Measurements from ENCODE around the gene LPCAT4. TPM values are rescaled to one million over a fixed set of nuclear protein-coding genes. Genes with fewer than 3 reads are reported as not detected.

The LPCAT4 gene
- total and polyA plus RNA-seq, 4 donors: 7.6 to 78.6 (median 34.8) TPM

- intact Hi-C loops (cut with DNase I): loop anchor here in 1 of 2 donors (5.0 kb wide), 2 partner anchors 60 to 80 kb away; no protein-coding TSS in a partner anchor
- Histone ChIP-seq H3K27me3 (ENCODE audit: control insufficient read depth in 1 of 2, insufficient read depth in 2 of 2, low read length in 1 of 2) (no peaks in the 10 kb centered on the region), H3K36me3 (ENCODE audit: control insufficient read depth in 1 of 2, insufficient read depth in 2 of 2, low read length in 1 of 2) (peaks cover 0 to 1% of the 10 kb centered on the region in 2 donors), H3K9me3 (ENCODE audit: control insufficient read depth, low read length) (no peaks in the 10 kb centered on the region), H3K4me1 (ENCODE audit: control insufficient read depth in 1 of 2, insufficient read depth in 2 of 2, low read length in 2 of 2) (no peaks in the 10 kb centered on the region), H3K27ac (ENCODE audit: low read depth in 1 of 2, low read length in 2 of 2) (peak overlapping the region in 1 of 2 donors; percentile 60), H3K4me3 (ENCODE audit: low read length in 2 of 2) (peak overlapping the region; percentile 71 to 84)
- 1 to 2% methylated on average over 26 of the region's 26 CpGs for WGBS, 2 donors
- DNase-seq: no peak
- ATAC-seq (ENCODE audit: low FRiP score): no peak
These were observed 29.9 kb downstream of the LPCAT4 start for GRCh38 chr15:34336991-34337556.

GRCh38 chr15:34336231-34336990, 30.6 kb downstream of the LPCAT4 start:
- ATAC-seq (ENCODE audit: low FRiP score) (no peak), DNase-seq (no peak)
- Histone ChIP-seq H3K36me3 (ENCODE audit: control insufficient read depth in 1 of 2, insufficient read depth in 2 of 2, low read length in 1 of 2) (no peaks in the 10 kb centered on the region), H3K4me3 (ENCODE audit: low read length in 2 of 2) (peak overlapping the region; percentile 71 to 84), H3K9me3 (ENCODE audit: control insufficient read depth, low read length) (no peaks in the 10 kb centered on the region), H3K27me3 (ENCODE audit: control insufficient read depth in 1 of 2, insufficient read depth in 2 of 2, low read length in 1 of 2) (no peaks in the 10 kb centered on the region), H3K27ac (ENCODE audit: low read depth in 1 of 2, low read length in 2 of 2) (peak overlapping the region in 1 of 2 donors; percentile 21), H3K4me1 (ENCODE audit: control insufficient read depth in 1 of 2, insufficient read depth in 2 of 2, low read length in 2 of 2) (no peaks in the 10 kb centered on the region)
- intact Hi-C loops (cut with DNase I): loop anchor here in 1 of 2 donors (5.0 kb wide), 2 partner anchors 59 to 79 kb away; no protein-coding TSS in a partner anchor
- WGBS, 2 donors: 81 to 85% methylated on average over 16 of the region's 16 CpGs

- Histone ChIP-seq H3K9me3 (ENCODE audit: control insufficient read depth, low read length) (no peaks in the 10 kb centered on the region), H3K27ac (ENCODE audit: low read depth in 1 of 2, low read length in 2 of 2) (peak overlapping the region in 1 of 2 donors; percentile 42), H3K27me3 (ENCODE audit: control insufficient read depth in 1 of 2, insufficient read depth in 2 of 2, low read length in 1 of 2) (no peaks in the 10 kb centered on the region), H3K4me1 (ENCODE audit: control insufficient read depth in 1 of 2, insufficient read depth in 2 of 2, low read length in 2 of 2) (no peaks in the 10 kb centered on the region), H3K4me3 (ENCODE audit: low read length in 2 of 2) (peak overlapping the region; percentile 71 to 84), H3K36me3 (ENCODE audit: control insufficient read depth in 1 of 2, insufficient read depth in 2 of 2, low read length in 1 of 2) (no peaks in the 10 kb centered on the region)
- 34 to 37% methylated on average over 3 of the region's 3 CpGs for WGBS, 2 donors
- DNase-seq (no peak), ATAC-seq (ENCODE audit: low FRiP score) (no peak)
- intact Hi-C loops (cut with DNase I): loop anchor here in 1 of 2 donors (5.0 kb wide), 2 partner anchors 58 to 78 kb away; no protein-coding TSS in a partner anchor
These were observed 31.6 kb downstream of the LPCAT4 start for GRCh38 chr15:34335176-34336032.

- 49 to 51% methylated on average over 4 of the region's 4 CpGs for WGBS, 2 donors
- DNase-seq: no peak
- H3K27me3 ChIP-seq (ENCODE audit: control insufficient read depth in 1 of 2, insufficient read depth in 2 of 2, low read length in 1 of 2): no peaks in the 10 kb centered on the region
- no peaks in the 10 kb centered on the region for H3K36me3 ChIP-seq (ENCODE audit: control insufficient read depth in 1 of 2, insufficient read depth in 2 of 2, low read length in 1 of 2)
- no peak for ATAC-seq (ENCODE audit: low FRiP score)
- no peak overlapping the region for H3K27ac ChIP-seq (ENCODE audit: low read depth in 1 of 2, low read length in 2 of 2)
- H3K4me3 ChIP-seq (ENCODE audit: low read length in 2 of 2): peak overlapping the region; percentile 63 to 71
- H3K4me1 ChIP-seq (ENCODE audit: control insufficient read depth in 1 of 2, insufficient read depth in 2 of 2, low read length in 2 of 2): no peaks in the 10 kb centered on the region
- H3K9me3 ChIP-seq (ENCODE audit: control insufficient read depth, low read length): no peaks in the 10 kb centered on the region
- intact Hi-C loops (cut with DNase I): loop anchor here in 1 of 2 donors (5.0 kb wide), 2 partner anchors 57 to 77 kb away; no protein-coding TSS in a partner anchor
These were observed 32.3 kb downstream of the LPCAT4 start for GRCh38 chr15:34334672-34335071.

GRCh38 chr15:34332553-34333120, 34.4 kb downstream of the LPCAT4 start:
- H3K27ac ChIP-seq (ENCODE audit: low read depth in 1 of 2, low read length in 2 of 2): no peak overlapping the region
- no peak for ATAC-seq (ENCODE audit: low FRiP score)
- no peaks in the 10 kb centered on the region for H3K36me3 ChIP-seq (ENCODE audit: control insufficient read depth in 1 of 2, insufficient read depth in 2 of 2, low read length in 1 of 2)
- no peaks in the 10 kb centered on the region for H3K9me3 ChIP-seq (ENCODE audit: control insufficient read depth, low read length)
- intact Hi-C loops (cut with DNase I): no loop called here
- H3K4me3 ChIP-seq (ENCODE audit: low read length in 2 of 2): no peak overlapping the region
- no peak for DNase-seq
- H3K4me1 ChIP-seq (ENCODE audit: control insufficient read depth in 1 of 2, insufficient read depth in 2 of 2, low read length in 2 of 2): no peaks in the 10 kb centered on the region
- 98 to 99% methylated on average over 6 of the region's 6 CpGs for WGBS, 2 donors
- H3K27me3 ChIP-seq (ENCODE audit: control insufficient read depth in 1 of 2, insufficient read depth in 2 of 2, low read length in 1 of 2): no peaks in the 10 kb centered on the region

GRCh38 chr15:34331809-34332208, 35.2 kb downstream of the LPCAT4 start:
- no peaks in the 10 kb centered on the region for H3K4me1 ChIP-seq (ENCODE audit: control insufficient read depth in 1 of 2, insufficient read depth in 2 of 2, low read length in 2 of 2)
- no peaks in the 10 kb centered on the region for H3K27me3 ChIP-seq (ENCODE audit: control insufficient read depth in 1 of 2, insufficient read depth in 2 of 2, low read length in 1 of 2)
- no peak overlapping the region for H3K4me3 ChIP-seq (ENCODE audit: low read length in 2 of 2)
- intact Hi-C loops (cut with DNase I): no loop called here
- H3K27ac ChIP-seq (ENCODE audit: low read depth in 1 of 2, low read length in 2 of 2): no peak overlapping the region
- no peak for DNase-seq
- no peak for ATAC-seq (ENCODE audit: low FRiP score)
- H3K9me3 ChIP-seq (ENCODE audit: control insufficient read depth, low read length): no peaks in the 10 kb centered on the region
- H3K36me3 ChIP-seq (ENCODE audit: control insufficient read depth in 1 of 2, insufficient read depth in 2 of 2, low read length in 1 of 2): no peaks in the 10 kb centered on the region
- 74 to 75% methylated on average over 2 of the region's 2 CpGs for WGBS, 2 donors

- ATAC-seq (ENCODE audit: low FRiP score) (no peak), DNase-seq (no peak)
- WGBS, 2 donors: 95 to 97% methylated on average over 5 of the region's 5 CpGs
- H3K27me3 ChIP-seq (ENCODE audit: control insufficient read depth in 1 of 2, insufficient read depth in 2 of 2, low read length in 1 of 2): no peaks in the 10 kb centered on the region
- intact Hi-C loops (cut with DNase I): no loop called here
- H3K36me3 ChIP-seq (ENCODE audit: control insufficient read depth in 1 of 2, insufficient read depth in 2 of 2, low read length in 1 of 2): no peaks in the 10 kb centered on the region
- H3K4me3 ChIP-seq (ENCODE audit: low read length in 2 of 2): no peak overlapping the region
- no peak overlapping the region for H3K27ac ChIP-seq (ENCODE audit: low read depth in 1 of 2, low read length in 2 of 2)
- peaks cover 0 to 3% of the 10 kb centered on the region in 2 donors for H3K4me1 ChIP-seq (ENCODE audit: control insufficient read depth in 1 of 2, insufficient read depth in 2 of 2, low read length in 2 of 2)
- H3K9me3 ChIP-seq (ENCODE audit: control insufficient read depth, low read length): no peaks in the 10 kb centered on the region
These were observed 36.7 kb downstream of the LPCAT4 start for GRCh38 chr15:34330279-34330678.

GRCh38 chr15:34329006-34329405, 38.0 kb downstream of the LPCAT4 start:
- Histone ChIP-seq H3K27me3 (ENCODE audit: control insufficient read depth in 1 of 2, insufficient read depth in 2 of 2, low read length in 1 of 2) (no peaks in the 10 kb centered on the region), H3K9me3 (ENCODE audit: control insufficient read depth, low read length) (no peaks in the 10 kb centered on the region), H3K4me3 (ENCODE audit: low read length in 2 of 2) (no peak overlapping the region), H3K36me3 (ENCODE audit: control insufficient read depth in 1 of 2, insufficient read depth in 2 of 2, low read length in 1 of 2) (no peaks in the 10 kb centered on the region), H3K4me1 (ENCODE audit: control insufficient read depth in 1 of 2, insufficient read depth in 2 of 2, low read length in 2 of 2) (peaks cover 0 to 3% of the 10 kb centered on the region in 2 donors), H3K27ac (ENCODE audit: low read depth in 1 of 2, low read length in 2 of 2) (peak overlapping the region in 1 of 2 donors; percentile 57)
- intact Hi-C loops (cut with DNase I): no loop called here
- no peak for DNase-seq
- no peak for ATAC-seq (ENCODE audit: low FRiP score)
- WGBS, 2 donors: 74 to 75% methylated on average over 2 of the region's 2 CpGs
